Measurements from ENCODE around the gene CHD9.

DNA sequence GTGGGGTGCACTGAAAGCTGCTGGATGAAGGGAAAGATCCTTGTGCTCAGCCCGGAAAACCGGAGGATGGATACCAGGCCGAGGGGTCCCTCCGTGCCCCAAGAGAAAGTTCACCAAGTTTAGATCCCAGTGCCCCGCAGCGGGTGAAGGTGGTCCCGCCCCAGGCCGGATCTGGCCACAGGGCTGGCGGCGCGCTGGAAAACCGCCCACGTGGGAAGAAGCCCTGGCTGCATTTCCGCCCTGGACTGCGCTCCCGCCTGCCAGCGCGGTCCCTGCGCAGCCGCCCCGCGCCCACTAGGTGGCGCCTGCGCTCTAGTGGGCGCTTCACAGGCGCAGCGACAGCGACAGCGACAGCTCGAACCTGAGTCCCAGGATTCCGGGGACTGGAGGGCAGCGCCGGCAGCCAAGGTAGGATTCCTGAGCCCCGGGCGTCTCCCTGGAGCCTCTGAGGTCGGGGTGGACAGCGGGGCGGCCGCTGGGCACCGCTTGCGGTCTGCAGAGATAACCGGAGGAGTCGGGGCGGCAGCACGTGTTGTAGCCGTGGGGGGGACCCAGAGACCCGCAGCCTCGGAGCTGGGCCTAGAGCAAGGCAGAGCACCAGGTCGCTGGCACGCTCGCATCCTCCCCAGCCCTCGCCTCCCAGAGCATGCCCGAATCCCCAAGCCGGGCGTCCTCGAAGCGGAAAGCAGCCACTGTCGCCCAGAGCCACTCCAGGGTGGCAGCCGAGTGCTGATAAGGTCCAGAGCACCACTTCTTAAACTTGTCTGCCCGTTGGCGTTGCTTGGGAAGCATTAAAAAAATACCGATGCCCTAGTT is at the start of gene CHD9:
- TF ChIP-seq, protein P1, sequence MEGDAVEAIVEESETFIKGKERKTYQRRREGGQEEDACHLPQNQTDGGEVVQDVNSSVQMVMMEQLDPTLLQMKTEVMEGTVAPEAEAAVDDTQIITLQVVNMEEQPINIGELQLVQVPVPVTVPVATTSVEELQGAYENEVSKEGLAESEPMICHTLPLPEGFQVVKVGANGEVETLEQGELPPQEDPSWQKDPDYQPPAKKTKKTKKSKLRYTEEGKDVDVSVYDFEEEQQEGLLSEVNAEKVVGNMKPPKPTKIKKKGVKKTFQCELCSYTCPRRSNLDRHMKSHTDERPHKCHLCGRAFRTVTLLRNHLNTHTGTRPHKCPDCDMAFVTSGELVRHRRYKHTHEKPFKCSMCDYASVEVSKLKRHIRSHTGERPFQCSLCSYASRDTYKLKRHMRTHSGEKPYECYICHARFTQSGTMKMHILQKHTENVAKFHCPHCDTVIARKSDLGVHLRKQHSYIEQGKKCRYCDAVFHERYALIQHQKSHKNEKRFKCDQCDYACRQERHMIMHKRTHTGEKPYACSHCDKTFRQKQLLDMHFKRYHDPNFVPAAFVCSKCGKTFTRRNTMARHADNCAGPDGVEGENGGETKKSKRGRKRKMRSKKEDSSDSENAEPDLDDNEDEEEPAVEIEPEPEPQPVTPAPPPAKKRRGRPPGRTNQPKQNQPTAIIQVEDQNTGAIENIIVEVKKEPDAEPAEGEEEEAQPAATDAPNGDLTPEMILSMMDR (conservative IDR thresholded peaks at IDR 0.05) = peak; percentile 98
- peak; percentile 61; the same call in 1 of the 2 replicates for TF ChIP-seq ZFX (IDR thresholded peaks at IDR 0.05)

All from C4-2B (cell line).